ENCODE measurements around the gene DIRAS3.

DNA sequence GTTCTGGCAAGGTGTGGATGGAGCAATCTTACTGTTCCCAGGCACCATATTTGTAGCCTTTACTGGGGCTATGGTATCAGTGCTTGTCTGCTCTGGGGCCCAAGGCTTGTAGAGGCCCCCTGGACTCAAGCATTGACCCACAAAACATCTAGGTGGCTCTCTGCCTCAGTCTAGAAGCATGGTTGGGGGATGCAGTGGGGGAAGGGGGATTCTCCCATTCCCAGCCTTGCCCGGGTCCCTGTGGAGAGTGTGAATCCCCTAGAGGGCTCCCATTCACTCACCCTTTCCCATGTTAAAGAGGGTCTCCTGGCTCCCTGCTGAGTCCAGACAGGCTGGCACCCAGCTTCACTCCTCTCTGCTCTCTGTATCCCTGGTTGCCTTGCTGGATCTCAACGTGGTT, 28.2 kb upstream of the DIRAS3 start:
- TF ChIP-seq, protein P1, sequence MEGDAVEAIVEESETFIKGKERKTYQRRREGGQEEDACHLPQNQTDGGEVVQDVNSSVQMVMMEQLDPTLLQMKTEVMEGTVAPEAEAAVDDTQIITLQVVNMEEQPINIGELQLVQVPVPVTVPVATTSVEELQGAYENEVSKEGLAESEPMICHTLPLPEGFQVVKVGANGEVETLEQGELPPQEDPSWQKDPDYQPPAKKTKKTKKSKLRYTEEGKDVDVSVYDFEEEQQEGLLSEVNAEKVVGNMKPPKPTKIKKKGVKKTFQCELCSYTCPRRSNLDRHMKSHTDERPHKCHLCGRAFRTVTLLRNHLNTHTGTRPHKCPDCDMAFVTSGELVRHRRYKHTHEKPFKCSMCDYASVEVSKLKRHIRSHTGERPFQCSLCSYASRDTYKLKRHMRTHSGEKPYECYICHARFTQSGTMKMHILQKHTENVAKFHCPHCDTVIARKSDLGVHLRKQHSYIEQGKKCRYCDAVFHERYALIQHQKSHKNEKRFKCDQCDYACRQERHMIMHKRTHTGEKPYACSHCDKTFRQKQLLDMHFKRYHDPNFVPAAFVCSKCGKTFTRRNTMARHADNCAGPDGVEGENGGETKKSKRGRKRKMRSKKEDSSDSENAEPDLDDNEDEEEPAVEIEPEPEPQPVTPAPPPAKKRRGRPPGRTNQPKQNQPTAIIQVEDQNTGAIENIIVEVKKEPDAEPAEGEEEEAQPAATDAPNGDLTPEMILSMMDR (IDR thresholded peaks at IDR 0.05): no peak
- no peak for TF ChIP-seq POLR2A (IDR thresholded peaks at IDR 0.05)

Data from adrenal gland (tissue), 5 donors.